GM12874 (cell line): ENCODE measurements around the gene MAMDC4.

Experiments used
- TF ChIP-seq, protein P1 (sequence below): IDR thresholded peaks from 2 replicates; pipeline ENCODE4 v1.5.1; 2011; ENCODE audit warnings: low read depth, mild to moderate bottlenecking, control low read depth, low read length, moderate library complexity; ENCODE audit not compliant: insufficient read depth

Gene MAMDC4

DNA sequence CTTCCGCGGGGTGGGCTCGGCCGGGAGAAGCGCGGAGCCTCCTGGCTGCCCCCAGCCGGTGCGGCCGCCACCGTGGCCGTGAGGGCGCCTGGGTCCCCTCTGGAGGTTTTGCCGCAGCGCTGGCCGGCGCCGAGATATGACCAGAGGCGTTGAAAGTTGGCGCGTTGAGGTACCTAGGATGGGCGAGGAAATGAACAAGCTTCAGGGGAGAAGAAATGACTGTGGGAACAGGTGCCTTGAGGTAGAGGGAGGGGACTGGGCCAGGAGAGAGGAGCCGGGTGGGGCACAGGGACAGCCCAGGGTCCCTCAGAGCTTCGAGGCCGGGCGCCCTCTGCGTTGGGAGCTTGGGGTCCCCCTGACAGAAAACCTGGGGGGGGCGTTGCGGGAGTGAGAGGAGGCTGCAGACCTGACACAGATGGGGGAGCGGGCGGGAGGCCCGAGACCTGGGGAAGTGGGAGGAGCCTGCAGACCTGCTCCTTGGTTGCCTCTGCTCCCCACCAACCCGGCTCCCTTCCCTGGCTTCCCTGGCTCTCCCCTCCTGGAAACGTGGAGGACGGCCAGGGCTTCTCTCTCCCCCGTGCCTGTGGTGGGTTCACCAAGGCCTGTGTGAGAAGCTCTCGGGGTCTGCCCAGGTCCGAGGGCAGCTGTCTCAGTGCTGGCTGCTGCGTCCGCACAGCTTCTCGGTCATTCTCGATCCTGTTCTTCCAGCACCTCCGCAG, 30.2 kb upstream of the MAMDC4 start:
- TF ChIP-seq, protein P1, sequence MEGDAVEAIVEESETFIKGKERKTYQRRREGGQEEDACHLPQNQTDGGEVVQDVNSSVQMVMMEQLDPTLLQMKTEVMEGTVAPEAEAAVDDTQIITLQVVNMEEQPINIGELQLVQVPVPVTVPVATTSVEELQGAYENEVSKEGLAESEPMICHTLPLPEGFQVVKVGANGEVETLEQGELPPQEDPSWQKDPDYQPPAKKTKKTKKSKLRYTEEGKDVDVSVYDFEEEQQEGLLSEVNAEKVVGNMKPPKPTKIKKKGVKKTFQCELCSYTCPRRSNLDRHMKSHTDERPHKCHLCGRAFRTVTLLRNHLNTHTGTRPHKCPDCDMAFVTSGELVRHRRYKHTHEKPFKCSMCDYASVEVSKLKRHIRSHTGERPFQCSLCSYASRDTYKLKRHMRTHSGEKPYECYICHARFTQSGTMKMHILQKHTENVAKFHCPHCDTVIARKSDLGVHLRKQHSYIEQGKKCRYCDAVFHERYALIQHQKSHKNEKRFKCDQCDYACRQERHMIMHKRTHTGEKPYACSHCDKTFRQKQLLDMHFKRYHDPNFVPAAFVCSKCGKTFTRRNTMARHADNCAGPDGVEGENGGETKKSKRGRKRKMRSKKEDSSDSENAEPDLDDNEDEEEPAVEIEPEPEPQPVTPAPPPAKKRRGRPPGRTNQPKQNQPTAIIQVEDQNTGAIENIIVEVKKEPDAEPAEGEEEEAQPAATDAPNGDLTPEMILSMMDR: no peak

DNA sequence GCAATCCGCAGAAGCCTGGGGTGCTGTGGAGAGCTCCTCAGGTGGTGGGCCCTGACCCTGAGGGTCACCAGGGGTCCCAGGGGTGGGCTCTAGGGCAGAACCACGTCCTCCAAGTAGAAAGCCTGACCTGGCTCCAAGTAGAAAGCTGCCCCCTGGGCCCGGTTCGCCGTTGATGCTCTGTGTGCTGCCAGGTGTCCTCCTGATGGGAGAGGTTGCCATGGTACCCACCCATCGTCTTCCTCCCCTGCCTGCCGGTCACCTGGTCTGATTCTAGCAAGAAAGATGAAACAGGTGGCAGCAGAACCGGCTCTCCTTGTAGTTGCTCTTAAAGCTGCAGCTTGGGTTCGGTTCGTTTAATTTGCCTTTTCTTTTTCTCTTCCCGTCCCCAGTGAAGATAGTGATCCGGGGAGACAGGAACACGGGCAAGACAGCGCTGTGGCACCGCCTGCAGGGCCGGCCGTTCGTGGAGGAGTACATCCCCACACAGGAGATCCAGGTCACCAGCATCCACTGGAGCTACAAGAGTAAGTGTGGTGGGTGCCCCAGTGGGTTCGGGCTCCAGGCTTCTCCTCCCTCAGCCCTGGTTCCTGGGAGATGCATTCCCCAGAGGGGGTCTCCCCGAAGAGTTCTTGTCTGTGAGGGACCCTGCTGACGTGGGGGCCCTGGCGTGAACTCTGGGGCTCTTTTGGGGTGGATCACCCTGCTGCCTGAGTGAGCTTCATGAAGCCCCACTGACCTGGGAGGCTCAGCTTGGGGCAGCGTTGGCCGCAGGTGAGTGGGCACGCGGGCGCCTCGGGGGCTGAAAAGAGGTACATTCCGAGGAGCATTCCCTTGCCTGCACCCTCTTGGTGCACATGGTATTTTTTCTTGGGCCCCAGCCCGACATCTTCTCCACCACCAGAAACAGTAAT, 28.8 kb upstream of the MAMDC4 start:
- TF ChIP-seq, protein P1: no peak

DNA sequence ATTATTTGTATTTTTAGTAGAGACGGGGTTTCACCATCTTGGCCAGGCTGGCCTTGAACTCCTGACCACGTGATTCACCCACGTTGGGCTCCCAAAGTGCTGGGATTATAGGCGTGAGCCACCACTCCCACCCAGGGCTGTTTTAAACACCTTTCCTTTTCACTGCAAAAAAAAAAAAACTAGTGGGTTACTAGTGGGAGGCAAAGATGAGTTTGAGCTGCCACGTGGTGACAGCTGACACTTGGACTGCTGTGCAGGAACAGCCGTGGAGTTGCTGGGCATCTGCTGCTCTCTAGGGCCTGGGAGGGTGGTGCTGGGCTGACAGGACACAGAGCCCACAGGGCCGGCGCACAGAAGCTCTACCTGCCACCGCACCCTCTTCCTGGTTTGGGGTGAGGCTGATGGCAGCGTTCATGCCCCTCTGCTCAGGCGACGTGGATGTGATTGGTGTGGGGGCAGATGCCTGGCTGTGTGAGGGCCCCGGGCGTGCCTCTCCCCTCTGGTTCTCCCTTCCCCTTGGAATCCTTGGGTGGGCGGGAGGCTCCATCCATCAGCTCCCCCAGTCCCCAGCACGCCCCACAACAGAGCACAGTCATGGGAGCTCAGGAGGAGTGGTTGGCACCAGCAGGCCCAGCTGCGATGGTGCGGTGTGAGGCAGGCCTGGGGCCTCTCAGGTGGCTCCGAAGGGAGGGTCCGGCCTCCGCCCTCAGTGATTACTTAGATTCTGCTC, 27.5 kb upstream of the MAMDC4 start:
- TF ChIP-seq, protein P1: no peak

DNA sequence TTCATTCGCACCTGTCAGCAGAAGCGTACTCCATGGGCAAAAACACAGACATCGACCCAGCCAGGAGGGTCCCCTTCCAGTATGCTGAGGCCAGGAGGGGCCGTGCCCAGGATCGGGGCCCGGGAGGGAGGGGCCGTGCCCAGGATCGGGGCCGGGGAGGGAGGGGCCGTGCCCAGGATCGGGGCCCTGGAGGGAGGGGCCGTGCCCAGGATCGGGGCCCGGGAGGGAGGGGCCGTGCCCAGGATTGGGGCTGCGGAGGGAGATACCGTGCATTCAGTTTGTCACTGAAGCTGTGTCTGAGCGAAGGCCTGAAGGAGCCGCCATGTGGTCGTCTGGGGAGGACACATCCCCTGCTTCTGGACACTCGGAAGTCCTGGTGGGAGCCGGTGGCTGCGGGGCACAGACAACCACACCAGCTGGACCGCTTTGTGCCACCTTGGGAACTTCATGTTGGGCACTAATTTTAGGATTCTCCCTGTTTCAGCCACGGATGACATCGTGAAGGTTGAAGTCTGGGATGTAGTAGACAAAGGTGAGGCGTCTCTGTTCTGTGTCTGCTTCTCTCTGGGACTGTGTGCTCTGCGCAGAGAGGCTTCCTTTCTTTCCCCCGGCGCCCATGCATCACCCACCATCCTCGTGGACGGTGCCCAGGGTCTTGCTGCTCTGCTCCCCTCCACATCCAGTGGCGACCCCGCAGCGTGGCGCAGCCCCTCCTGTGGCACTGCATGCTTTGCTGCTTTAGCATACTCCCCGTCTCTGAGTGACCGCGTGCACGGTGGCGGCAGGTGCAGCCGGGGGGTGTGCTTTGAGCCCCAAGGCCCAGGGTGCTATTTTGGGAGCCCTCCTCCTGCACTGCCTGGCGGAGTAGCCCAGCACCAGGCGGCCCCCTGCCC, 26.6 kb upstream of the MAMDC4 start:
- TF ChIP-seq, protein P1: no peak

DNA sequence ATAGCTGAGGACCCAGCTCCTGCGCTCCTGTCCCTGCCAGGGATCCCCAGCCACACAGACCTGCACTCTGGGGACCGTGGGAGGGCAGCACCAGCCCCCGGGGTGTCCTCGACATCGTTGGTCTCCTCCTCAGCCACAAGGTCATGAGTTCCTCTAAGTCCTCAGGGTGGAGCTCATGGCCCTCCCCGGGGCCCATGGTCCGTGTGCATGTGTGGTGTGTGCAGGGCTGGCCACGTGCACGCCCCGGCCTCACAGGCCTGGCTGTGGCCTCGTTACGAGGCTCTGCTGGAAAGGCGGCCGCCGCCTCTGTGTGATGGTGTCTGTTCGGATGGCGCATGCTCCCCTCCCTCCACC, 26.0 kb upstream of the MAMDC4 start:
- TF ChIP-seq, protein P1: no peak

DNA sequence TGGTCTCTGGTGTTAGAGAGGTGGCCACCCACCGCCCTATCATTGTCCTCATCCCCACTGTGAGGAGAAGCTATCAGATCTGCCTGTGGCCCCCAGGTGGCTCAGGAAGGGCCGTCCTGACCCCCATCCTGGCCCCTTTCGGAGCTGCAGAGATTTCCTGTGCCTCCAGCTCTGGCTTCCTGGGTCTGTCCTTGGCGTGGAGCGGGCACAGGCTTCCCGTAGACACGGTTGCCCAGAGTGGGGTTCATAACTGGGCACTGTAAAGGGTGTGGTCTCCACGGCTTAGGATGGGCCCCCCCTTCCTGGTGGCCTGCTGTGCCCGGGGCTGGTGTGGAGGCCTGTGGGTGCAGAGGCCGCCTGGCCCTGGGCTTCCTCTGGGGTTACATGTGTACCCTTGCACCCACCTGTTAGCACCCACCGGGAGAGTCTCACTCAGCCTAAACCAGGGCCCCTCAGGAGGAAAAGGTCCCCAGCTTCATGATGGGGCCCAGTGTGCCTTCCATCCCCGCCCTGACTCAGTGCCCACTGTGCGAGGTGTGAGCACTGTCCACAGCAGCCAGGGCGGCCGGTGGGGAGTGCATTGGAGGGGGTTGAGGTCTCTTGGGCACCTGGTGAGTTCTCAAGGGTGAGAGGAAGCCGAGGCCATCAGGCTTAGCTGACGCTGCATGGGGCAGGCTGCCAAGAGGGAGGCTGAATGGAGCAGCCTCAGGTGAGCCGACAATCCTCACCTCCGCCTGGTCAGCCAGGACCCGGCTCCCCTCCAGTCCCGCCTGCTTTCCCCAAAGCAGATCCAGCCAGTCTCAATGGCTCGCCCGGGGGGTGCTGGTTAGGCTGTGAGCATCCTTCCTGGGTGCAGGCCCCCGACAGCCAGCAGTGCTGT, 25.2 kb upstream of the MAMDC4 start:
- TF ChIP-seq, protein P1: no peak
